Lung (tissue), 12 donors: ENCODE data around the gene XPO5. TPM values are rescaled to one million over a fixed set of nuclear protein-coding genes. Genes with fewer than 3 reads are reported as not detected.

ENCODE experiments used
- ATAC-seq: fragments of 200-7000 bp; cut with Tn5 transposase; one replicate; pipeline ENCODE4 v1.9.1; 2020; ENCODE audit warnings: moderate number of reproducible peaks; ENCODE audit not compliant: insufficient read depth, low FRiP score
- DNase-seq, 3 donors: peaks; one replicate each; pipeline ENCODE4 v3.0.0-alpha.2; 2013 to 2017
- H3K27ac ChIP-seq, 2 donors: one replicate each; pipeline ENCODE4 v1.5.1; 2013; ENCODE audit warnings: mild to moderate bottlenecking in 2 of 2, moderate library complexity in 2 of 2, control low read depth in 1 of 2, inconsistent platforms in 1 of 2, low read depth in 1 of 2, low read length in 1 of 2
- H3K27me3 ChIP-seq, 3 donors: one replicate each; pipeline ENCODE4 v1.5.1; 2013; ENCODE audit warnings: low read length in 2 of 3; ENCODE audit not compliant: control insufficient read depth in 3 of 3, insufficient read depth in 3 of 3
- H3K36me3 ChIP-seq, 4 donors: one replicate each; pipeline ENCODE4 v1.5.1; 2013; ENCODE audit warnings: low read length in 4 of 4, mild to moderate bottlenecking in 1 of 4, moderate library complexity in 1 of 4; ENCODE audit not compliant: control insufficient read depth in 4 of 4, insufficient read depth in 4 of 4
- H3K4me1 ChIP-seq, 5 donors: one replicate each; pipeline ENCODE4 v1.5.1; 2013; ENCODE audit warnings: low read length in 5 of 5, mild to moderate bottlenecking in 2 of 5, moderate library complexity in 1 of 5; ENCODE audit not compliant: control insufficient read depth in 5 of 5, insufficient read depth in 5 of 5
- H3K4me3 ChIP-seq: one replicate; pipeline ENCODE4 v1.5.1; 2013; ENCODE audit warnings: mild to moderate bottlenecking, control low read depth, moderate library complexity
- H3K9ac ChIP-seq, 2 donors: one replicate each; pipeline ENCODE4 v1.5.1; 2013; ENCODE audit warnings: low read length in 2 of 2, control low read depth in 1 of 2; ENCODE audit not compliant: insufficient read depth in 1 of 2
- H3K9me3 ChIP-seq, 4 donors: one replicate each; pipeline ENCODE4 v1.5.1; 2013; ENCODE audit warnings: low read length in 3 of 4, mild to moderate bottlenecking in 1 of 4, moderate library complexity in 1 of 4; ENCODE audit not compliant: control insufficient read depth in 4 of 4, insufficient read depth in 3 of 4
- WGBS, 2 donors: extraction: QIAGEN DNeasy Blood & Tissue Kit; methylation state at CpG; one replicate each; pipeline ENCODE4 v1.1.7; 2013; 5-methylcytosine and 5-hydroxymethylcytosine counted together
- polyA plus RNA-seq, 2 donors: library from polyadenylated mRNA; stranded (reverse); fragments of 200-250 nt; gene quantifications; one replicate each; pipeline ENCODE4 v1.2.1, GENCODE V29; 2013
- total RNA-seq, 2 donors: library from RNA; depleted of rRNA in 1 of 2; stranded (reverse); fragments of >200 nt in 1 of 2; gene quantifications; one replicate each; pipeline ENCODE4 v1.2.1, GENCODE V29; 2014 to 2021
- TF ChIP-seq, protein P1 (sequence below): IDR thresholded peaks from 2 replicates; pipeline ENCODE4 v1.5.1; 2012; ENCODE audit warnings: mild to moderate bottlenecking; ENCODE audit errors: control extremely low read depth, extremely low read depth
- donor health status: control.
- donor health status: control.
- donor health status: Bipolar disorder and iron deficiency.
- donor health status: healthy.
- donor health status: DM: yes; HTN: yes; CAD: no.

Gene XPO5
- total and polyA plus RNA-seq, 4 donors = 9.3 to 30.1 (median 16.3) TPM

- Histone ChIP-seq H3K36me3 (peaks cover 26 to 49% (median 43%) of the 10 kb centered on the region in 4 donors), H3K4me3 (peak overlapping the region; percentile 88)
These were observed 58.1 kb downstream of the XPO5 start for GRCh38 chr6:43517505-43518357.

DNA sequence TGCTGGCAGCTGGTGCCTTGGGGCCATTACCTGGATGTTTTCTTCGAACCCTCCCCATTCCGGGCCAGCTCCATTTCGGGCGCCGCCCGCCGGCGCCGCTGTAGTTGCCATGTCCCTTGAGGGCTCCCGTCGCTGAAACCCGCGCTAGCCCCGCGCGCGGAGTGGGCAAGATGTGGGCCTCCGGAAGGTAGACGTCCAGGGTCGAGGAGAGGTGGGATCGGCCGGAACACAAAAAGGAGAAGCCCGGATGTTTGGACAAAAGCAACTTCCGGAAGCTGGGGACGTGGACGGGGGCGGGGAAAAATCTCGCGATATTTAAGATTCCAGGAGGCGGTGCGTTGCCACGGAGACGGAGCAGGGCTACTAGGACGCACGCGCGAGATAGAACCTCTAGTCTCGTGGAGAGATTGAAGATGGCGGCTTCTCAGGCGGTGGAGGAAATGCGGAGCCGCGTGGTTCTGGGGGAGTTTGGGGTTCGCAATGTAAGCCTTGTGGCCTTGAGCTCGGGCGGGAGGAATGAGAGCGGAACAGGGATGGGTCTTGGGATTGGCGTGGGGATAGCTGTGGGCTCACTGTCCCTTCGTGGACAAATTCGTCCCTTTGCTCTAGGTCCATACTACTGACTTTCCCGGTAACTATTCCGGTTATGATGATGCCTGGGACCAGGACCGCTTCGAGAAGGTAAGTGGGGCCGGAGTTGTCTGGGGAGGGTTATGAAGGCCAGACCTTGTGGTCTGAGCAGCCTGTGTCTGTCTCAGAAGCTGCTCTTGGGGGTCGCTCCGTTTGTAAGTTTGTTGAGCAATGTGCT is 58.9 kb downstream of the XPO5 start, which contains the start of the genes POLR1C and YIPF3:
Gene POLR1C, plus strand, starts transcription at position 393 of the 808 bp plus-strand sequence. Its CDS starts 21 bp downstream, at position 414.
Gene YIPF3, minus strand, starts transcription at position 230 of the 808 bp plus-strand sequence. Its CDS starts 119 bp downstream, at position 111.
- TF ChIP-seq, protein P1, sequence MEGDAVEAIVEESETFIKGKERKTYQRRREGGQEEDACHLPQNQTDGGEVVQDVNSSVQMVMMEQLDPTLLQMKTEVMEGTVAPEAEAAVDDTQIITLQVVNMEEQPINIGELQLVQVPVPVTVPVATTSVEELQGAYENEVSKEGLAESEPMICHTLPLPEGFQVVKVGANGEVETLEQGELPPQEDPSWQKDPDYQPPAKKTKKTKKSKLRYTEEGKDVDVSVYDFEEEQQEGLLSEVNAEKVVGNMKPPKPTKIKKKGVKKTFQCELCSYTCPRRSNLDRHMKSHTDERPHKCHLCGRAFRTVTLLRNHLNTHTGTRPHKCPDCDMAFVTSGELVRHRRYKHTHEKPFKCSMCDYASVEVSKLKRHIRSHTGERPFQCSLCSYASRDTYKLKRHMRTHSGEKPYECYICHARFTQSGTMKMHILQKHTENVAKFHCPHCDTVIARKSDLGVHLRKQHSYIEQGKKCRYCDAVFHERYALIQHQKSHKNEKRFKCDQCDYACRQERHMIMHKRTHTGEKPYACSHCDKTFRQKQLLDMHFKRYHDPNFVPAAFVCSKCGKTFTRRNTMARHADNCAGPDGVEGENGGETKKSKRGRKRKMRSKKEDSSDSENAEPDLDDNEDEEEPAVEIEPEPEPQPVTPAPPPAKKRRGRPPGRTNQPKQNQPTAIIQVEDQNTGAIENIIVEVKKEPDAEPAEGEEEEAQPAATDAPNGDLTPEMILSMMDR = no peak
- Histone ChIP-seq H3K36me3 (peaks cover 19 to 52% (median 43%) of the 10 kb centered on the region in 4 donors), H3K9me3 (no peaks in the 10 kb centered on the region), H3K4me3 (peak within 1 kb of the TSS; percentile 88), H3K27me3 (no peaks in the 10 kb centered on the region), H3K27ac (peak within 1 kb of the TSS; percentile 85 to 88), H3K9ac (peak within 1 kb of the TSS; percentile 87 to 98), H3K4me1 (peaks cover 9 to 29% (median 13%) of the 10 kb centered on the region in 5 donors)
- DNase-seq (peak; percentile 98 to 99 (median 99)), ATAC-seq (peak; percentile 89)
- WGBS, 2 donors = 0 to 1% methylated on average over 56 to 57 of the region's 57 CpGs

More at GRCh38 chr6:43517505-43518357, 58.1 kb downstream of the XPO5 start:
- peaks cover 7 to 29% (median 13%) of the 10 kb centered on the region in 5 donors for H3K4me1 ChIP-seq
- no peaks in the 10 kb centered on the region for H3K9me3 ChIP-seq
- no peaks in the 10 kb centered on the region for H3K27me3 ChIP-seq
- peak overlapping the region; percentile 70 to 72 for H3K9ac ChIP-seq
- 4 to 7% methylated on average over 10 of the region's 10 CpGs for WGBS, 2 donors
- ATAC-seq (no peak), DNase-seq (no peak)
- TF ChIP-seq, protein P1 = no peak
- peak overlapping the region in 1 of 2 donors; percentile 76 for H3K27ac ChIP-seq

GRCh38 chr6:43516367-43516696 is 59.5 kb downstream of the XPO5 start:
- H3K27me3 ChIP-seq = no peaks in the 10 kb centered on the region
- TF ChIP-seq, protein P1 = no peak
- 0 to 1% methylated on average over 10 of the region's 10 CpGs for WGBS, 2 donors
- peak overlapping the region; percentile 88 for H3K4me3 ChIP-seq
- H3K27ac ChIP-seq = peak overlapping the region; percentile 85 to 88
- H3K4me1 ChIP-seq = peaks cover 10 to 29% (median 13%) of the 10 kb centered on the region in 5 donors
- H3K36me3 ChIP-seq = peaks cover 14 to 52% (median 44%) of the 10 kb centered on the region in 4 donors
- DNase-seq (no peak), ATAC-seq (no peak)
- H3K9ac ChIP-seq = peak overlapping the region; percentile 87 to 98
- no peaks in the 10 kb centered on the region for H3K9me3 ChIP-seq
